GM20000 (cell line): Measurements from ENCODE around the gene TCF4.
A peak's percentile ranks its signal among the peaks of the same experiment; 100 is the strongest.

Source experiments
- DNase-seq: peaks from one replicate; pipeline ENCODE4 v3.0.0; 2012; ENCODE audit warnings: low spot score
- TF ChIP-seq, protein P1 (sequence below): IDR thresholded peaks from 2 replicates; pipeline ENCODE4 v1.5.1; 2012; ENCODE audit warnings: mild to moderate bottlenecking, control low read depth; ENCODE audit errors: extremely low read depth, missing control alignments

The TCF4 gene

DNA sequence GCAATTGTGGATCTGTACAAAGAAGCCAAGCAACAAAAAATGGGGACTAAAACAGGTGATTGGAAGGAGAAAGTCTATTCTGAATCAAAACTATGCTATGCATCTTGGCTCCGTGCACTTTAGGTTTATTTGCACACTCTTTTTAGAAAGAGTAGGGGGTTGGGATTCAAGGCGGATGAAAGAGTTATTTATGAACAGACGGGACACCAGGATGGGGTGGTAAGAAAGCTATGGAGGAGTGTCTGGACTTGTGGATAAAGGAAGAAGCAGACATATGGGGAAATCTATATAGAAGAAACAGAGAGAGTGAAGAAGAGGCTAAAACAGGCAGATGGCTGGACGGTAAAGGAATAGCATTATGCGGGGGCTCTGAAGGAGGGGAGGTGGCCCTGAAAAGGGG is 57.8 kb downstream of the TCF4 start:
- TF ChIP-seq, protein P1, sequence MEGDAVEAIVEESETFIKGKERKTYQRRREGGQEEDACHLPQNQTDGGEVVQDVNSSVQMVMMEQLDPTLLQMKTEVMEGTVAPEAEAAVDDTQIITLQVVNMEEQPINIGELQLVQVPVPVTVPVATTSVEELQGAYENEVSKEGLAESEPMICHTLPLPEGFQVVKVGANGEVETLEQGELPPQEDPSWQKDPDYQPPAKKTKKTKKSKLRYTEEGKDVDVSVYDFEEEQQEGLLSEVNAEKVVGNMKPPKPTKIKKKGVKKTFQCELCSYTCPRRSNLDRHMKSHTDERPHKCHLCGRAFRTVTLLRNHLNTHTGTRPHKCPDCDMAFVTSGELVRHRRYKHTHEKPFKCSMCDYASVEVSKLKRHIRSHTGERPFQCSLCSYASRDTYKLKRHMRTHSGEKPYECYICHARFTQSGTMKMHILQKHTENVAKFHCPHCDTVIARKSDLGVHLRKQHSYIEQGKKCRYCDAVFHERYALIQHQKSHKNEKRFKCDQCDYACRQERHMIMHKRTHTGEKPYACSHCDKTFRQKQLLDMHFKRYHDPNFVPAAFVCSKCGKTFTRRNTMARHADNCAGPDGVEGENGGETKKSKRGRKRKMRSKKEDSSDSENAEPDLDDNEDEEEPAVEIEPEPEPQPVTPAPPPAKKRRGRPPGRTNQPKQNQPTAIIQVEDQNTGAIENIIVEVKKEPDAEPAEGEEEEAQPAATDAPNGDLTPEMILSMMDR, result no peak
- DNase-seq, result no peak

DNA sequence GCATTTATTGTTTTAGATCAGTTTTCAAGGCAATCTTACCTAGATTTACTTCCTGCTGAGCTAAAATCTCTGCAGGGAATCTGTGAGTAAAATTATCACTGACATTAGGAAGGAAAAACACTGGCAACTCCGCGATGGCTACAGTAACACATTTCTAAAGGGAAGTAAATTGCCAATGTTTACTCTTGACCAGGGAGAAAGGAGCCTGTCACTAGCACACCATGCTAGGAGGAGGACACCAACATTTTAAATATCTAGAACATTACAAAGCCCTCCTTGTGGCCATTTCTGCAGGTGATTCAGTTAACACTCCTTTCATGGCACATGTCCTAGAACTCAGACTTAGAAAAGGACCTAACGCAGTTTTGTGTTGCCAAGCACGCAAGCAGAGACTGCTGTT is 58.4 kb downstream of the TCF4 start:
- TF ChIP-seq, protein P1, result no peak
- no peak for DNase-seq

DNA sequence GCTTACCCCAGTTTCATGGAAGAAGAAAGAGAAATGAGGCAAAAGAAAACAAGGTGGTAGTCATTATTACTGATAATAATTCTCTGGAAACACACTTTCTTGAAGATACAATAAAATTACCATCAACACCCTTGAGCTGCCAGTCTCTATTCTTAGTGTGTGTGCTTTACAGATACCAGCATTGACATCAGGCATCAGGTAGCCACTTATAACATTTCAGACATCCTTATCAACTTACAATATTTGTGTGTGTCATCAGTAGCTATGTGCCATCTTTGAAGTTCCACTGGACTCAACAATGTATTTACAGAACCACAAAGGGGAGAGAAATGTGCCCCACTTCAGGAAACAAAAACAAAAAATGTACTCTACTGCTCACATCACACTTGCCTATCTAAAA is 62.1 kb downstream of the TCF4 start:
- DNase-seq, result no peak
- TF ChIP-seq, protein P1, result no peak

DNA sequence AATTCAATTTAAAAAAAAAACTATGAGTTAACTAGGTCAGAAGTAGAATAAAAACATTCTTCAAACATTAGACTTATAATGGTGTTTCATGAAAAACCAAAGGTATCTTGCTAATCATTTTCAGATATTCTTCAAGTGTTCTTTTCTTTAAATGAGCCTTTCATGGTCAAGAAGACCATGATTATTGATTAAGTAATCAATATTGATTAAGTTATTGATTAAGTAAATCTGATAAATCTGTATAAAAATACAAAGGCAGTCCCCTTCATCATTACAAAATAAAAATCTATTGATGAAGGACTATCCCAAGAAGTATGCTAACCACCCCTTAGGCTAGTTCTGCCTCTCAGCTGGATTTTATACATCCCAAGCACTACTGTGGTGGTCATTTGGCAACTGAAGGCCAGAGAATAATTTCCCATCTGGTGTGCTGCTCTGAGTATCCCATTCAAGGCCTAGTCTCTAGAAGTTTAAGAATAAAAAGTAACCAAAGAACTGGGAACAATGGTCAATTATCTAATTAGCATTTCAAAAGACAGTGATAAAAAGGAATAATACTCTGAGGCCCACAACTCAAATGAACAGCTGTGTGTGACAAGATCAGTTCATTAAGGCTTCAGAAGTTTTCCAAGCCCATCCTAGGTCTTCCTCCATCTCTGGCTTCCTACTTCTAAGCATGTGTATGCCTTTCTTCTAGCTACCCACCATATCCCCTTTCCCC is 63.5 kb downstream of the TCF4 start:
- DNase-seq, result no peak
- TF ChIP-seq, protein P1, result no peak

DNA sequence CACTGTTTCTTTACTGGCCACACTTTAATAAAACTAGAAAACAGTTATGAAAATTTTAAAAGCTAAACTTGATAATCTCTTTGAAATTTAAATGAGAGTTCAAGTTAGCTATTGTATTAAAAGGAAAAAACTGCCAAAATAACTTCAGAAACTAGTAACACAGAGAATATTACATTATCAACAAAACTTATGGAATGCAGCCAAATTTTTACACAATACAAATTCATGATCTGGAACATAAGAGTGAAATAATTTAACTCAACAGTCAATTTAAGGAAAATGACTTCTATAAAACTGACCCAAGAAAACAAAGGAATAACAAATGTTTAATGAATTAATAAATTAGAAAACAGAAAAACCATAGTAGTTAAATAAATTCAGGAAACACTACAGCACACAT is 65.0 kb downstream of the TCF4 start:
- DNase-seq, result no peak
- TF ChIP-seq, protein P1, result no peak

DNA sequence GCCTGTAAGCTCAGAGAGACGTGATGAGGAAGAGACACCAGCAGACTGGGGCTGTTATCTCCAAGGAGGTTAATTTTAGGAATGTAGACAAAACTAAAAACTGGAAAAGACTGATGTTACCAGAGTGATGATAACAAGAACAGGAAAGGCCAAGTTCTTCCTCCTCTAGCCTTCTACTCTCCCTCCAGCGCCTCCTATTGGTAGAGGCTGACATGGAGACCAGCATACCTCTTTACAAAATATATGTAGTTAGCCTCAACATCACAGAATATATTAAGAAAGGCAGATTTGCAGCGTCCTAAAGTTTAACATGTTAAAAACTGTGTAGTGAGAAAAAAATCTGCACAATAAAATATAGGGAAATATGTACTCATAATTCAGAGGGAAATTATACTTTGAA is 66.0 kb downstream of the TCF4 start:
- TF ChIP-seq, protein P1, result peak; percentile 68
- DNase-seq, result peak; percentile 37

DNA sequence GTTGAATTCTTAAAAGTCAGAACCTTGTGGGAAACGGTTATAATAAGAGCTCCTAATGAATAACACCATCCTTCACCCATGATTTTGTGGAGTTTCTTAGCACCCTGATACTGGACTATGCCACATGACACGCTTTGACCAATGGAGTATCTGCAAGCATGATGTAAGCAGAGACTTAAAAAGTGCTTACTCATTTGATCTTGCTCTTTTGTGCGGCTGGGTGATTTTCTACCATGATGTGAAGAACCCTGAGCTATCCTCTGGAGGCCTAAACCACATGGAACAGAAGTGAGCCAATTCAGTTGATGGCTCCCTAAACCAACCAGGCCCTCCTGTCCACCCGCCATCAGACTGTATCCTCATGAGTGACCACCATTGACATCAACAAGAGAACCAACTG is 70.9 kb downstream of the TCF4 start:
- TF ChIP-seq, protein P1, result no peak
- no peak for DNase-seq
